ENCODE results near the gene CNNM1.

DNA sequence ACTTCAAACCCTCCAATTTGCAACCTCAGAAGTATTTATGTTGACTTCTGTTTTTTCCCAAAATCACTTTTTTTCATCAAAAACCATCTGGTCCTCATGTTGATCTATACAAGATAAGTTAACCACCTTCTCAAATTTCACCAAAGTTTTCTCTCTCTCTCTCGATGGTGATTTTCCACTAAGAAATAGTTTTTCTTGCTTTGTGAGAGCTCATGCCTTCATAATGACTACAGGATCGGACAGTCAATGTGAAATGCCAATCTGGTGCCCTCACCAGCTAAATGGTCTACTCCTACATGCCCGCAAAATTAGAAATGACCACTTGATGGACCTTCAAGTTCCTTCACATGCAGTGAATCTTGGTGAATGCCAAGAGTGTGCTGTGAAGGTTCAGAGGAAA is 40.4 kb downstream of the CNNM1 start:
- TF ChIP-seq, protein P1, sequence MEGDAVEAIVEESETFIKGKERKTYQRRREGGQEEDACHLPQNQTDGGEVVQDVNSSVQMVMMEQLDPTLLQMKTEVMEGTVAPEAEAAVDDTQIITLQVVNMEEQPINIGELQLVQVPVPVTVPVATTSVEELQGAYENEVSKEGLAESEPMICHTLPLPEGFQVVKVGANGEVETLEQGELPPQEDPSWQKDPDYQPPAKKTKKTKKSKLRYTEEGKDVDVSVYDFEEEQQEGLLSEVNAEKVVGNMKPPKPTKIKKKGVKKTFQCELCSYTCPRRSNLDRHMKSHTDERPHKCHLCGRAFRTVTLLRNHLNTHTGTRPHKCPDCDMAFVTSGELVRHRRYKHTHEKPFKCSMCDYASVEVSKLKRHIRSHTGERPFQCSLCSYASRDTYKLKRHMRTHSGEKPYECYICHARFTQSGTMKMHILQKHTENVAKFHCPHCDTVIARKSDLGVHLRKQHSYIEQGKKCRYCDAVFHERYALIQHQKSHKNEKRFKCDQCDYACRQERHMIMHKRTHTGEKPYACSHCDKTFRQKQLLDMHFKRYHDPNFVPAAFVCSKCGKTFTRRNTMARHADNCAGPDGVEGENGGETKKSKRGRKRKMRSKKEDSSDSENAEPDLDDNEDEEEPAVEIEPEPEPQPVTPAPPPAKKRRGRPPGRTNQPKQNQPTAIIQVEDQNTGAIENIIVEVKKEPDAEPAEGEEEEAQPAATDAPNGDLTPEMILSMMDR (IDR thresholded peaks at IDR 0.05; ENCODE audit: extremely low read depth in 1 of 2, insufficient read depth in 1 of 2, low read depth in 1 of 2, low read length in 2 of 2) = no peak
- no peak for TF ChIP-seq POLR2AphosphoS5 (IDR thresholded peaks at IDR 0.05; ENCODE audit: insufficient read depth, low read depth, low read length)

All from endothelial cell of umbilical vein (primary cell).